ENCODE data around the gene SOS1.
"Not testable (repeated sequence)": the region's sequence is repeated elsewhere in the genome, so short reads cannot be mapped to it uniquely, and the experiment has no call there.

SOS1 gene

DNA sequence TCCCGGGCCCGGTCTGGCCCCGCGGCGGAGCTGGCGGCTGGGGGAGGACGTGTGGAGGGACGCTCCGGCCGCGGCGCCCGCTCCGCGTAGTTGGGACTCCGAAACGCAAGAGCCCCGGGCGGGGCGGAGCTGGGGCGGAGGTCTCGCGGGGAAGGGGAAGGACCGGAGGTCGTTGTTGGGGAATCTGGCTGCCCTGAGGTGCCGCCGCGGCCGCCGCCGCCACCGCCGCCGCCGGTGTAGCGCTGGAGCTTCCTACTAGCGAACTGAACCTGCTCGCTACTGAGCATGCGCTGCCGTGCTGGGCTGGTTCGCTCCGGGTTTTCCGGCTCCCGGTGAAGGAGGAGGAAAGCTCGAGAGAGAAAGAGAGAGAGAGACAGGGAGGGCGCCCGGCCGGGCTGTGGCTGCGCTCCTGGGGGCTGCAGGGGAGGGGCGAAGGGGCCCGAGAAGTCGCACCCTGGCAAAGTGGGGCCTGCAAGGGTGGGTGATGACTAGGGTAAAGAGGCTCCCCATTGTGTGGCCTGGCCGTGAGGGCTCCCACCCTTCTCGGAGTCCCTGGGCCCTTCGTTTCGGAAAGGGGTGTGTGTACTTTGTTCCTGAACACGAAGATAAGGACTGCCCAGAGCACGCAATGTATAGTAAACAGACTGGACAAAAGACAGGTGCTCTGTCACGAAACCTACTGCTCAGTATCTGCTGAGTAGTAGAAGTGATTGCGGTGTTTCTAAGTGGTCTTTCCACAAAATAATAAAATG lies at the start of gene SOS1:
TSS of gene SOS1 (minus strand) at position 281 of the 752 bp plus-strand sequence. CDS start 629 bp downstream, outside the sequence.
- TF ChIP-seq ZNF274 (IDR thresholded peaks at IDR 0.05; ENCODE audit: low read depth, low read length): no peak
- peak within 1 kb of the TSS; percentile 74 for H3K4me3 ChIP-seq (ENCODE audit: low read length)

DNA sequence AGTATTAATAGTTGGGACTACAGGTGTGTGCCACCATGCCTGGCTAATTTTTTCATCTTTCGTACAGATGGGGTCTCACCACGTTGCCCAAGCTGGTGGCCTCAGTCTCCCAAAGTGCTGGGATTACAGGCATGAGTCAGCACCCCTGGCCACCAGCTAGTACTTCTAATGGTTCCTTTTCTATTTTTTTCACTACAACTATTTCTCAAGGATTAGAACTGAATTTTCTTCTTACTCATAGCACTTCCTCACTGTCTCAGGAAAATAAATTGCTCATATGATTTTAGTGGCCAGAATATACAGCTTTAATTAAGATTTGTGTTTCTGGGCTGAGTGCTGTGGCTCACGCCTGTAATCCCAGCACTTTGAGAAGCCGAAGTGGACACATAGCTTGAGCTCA lies 43.2 kb upstream of the SOS1 start:
- H3K4me3 ChIP-seq (ENCODE audit: low read length): no peak overlapping the region
- TF ChIP-seq ZNF274 (IDR thresholded peaks at IDR 0.05; ENCODE audit: low read depth, low read length): no peak

DNA sequence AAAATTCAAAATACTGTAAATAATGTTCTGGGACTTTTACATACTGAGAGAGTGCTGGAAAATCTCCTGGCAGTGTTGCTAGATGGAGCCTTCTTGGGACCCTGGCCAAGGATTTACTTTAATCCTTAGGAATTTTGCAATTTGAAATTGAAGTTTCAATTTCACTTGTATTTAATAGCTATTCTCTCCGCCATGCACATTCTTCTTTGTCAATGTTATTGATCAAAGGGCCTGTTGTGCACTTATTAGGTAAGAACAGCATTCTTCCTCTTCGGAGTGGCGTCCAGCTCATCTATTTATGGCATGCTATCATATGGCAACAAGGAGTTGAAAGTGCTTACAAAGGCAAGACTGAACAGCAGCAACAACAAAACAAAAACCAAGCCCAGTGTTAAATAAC lies 40.1 kb upstream of the SOS1 start:
- H3K4me3 ChIP-seq (ENCODE audit: low read length): no peak overlapping the region
- TF ChIP-seq ZNF274 (IDR thresholded peaks at IDR 0.05; ENCODE audit: low read depth, low read length): no peak

DNA sequence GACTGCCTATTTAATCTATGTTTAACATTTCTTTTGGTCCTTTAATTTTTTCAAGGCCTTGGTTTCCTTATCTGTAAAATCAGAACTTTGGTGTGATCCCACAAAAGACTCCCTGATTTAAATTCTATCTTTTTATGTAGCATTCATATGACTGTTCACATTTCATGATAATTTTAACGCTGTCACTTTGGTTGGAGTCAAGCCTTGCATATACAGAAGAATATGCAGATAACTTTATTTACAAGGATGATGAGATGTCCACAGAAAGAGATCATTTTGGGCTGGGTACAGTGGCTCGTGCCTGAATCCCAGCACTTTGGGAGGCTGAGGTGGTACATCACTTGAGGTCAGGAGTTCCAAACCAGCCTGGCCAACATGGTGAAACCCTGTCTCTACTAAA lies 38.4 kb upstream of the SOS1 start:
- no peak for TF ChIP-seq ZNF274 (IDR thresholded peaks at IDR 0.05; ENCODE audit: low read depth, low read length)
- no peak overlapping the region for H3K4me3 ChIP-seq (ENCODE audit: low read length)

DNA sequence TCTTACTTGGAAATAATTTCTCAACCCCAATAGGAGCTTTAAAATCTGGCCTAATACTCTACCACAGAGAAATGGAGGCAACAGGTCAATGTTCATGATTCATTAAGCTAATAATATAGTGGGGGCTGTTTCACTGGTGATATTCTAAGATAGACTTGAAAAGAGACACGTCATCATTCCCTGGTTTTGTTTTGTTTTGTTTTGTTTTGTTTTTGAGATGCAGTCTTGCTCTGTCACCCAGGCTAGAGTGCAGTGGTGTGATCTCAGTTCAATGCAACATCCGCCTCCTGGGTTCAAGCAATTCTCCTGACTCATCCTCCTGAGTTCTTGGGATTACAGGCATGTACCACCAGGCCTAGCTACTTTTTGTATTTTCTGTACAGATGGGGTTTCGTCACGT lies 37.5 kb upstream of the SOS1 start:
- no peak overlapping the region for H3K4me3 ChIP-seq (ENCODE audit: low read length)
- no peak for TF ChIP-seq ZNF274 (IDR thresholded peaks at IDR 0.05; ENCODE audit: low read depth, low read length)

DNA sequence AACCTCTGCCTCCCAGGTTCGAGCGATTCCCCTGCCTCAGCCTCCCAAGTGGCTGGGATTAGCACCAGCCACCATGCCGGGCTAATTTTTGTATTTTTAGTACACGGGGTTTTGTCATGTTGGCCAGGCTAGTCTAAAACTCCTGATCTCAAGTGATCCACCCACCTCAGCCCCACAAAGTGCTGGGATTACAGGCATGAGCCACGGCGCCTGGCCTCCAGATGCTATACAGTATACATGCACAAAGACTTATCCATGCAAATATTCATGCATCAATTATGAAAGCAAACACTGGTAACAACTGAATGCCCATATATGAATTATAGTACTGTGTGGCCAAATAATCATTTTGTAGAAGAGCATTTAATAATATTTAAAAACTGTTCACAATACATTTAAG lies 36.0 kb upstream of the SOS1 start:
- H3K4me3 ChIP-seq (ENCODE audit: low read length): no peak overlapping the region
- no peak for TF ChIP-seq ZNF274 (IDR thresholded peaks at IDR 0.05; ENCODE audit: low read depth, low read length)

DNA sequence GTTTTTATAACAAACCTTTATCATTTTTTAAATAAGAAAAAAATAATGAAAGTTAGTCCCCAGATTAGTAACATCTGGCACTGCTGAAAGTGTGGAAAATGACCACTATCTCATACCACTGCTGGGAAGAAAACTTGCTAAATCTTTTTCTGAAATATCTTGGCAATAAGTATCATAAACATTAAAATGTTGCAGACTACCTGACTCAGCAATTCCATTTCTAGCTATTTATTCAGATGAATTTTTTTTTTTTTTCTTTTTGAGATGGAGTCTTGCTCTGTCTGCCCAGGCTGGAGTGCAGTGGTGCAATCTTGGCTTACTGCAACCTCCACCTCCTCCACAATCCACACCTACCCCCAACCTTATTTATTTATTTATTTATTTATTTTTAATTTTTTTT lies 35.3 kb upstream of the SOS1 start:
- no peak for TF ChIP-seq ZNF274 (IDR thresholded peaks at IDR 0.05; ENCODE audit: low read depth, low read length)
- H3K4me3 ChIP-seq (ENCODE audit: low read length): no peak overlapping the region

DNA sequence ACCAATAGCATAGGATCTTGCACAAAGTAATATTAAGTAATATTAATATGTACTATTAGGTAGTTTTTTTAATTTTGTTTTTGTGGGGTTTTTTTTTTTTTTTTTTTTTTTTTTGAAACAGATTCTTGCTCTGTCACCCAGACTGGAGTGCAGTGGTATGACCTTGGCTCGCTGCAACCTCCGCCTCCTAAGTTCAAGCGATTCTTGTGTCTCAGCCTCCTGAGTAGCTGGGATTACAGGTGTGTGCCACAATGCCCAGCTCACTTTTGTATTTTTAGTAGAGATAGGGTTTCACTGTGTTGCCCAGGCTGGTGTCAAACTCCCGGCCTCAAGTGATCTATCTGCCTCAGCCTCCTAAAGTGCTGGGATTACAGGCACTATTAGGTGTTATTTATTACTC lies 34.7 kb upstream of the SOS1 start:
- not testable (repeated sequence) for H3K4me3 ChIP-seq (ENCODE audit: low read length)

DNA sequence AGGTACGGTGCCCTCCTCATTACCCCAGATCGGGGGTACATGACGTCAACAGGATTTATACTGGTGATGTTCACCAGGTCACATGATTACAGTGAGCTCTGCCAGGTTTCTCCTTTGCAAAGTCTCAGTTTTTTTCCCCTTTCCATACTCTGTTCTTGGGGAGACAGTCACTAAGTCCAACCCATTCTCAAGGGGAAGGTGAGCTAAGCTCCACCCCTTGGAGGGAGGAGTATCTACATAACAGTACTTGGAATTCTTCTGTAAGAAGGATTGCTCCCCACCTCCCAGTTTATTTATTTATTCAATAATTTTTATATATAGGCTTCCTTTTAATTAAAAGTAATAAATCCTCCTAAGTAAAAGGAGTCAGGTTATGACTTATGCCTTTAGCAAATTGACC lies 34.1 kb upstream of the SOS1 start:
- no peak overlapping the region for H3K4me3 ChIP-seq (ENCODE audit: low read length)
- no peak for TF ChIP-seq ZNF274 (IDR thresholded peaks at IDR 0.05; ENCODE audit: low read depth, low read length)

DNA sequence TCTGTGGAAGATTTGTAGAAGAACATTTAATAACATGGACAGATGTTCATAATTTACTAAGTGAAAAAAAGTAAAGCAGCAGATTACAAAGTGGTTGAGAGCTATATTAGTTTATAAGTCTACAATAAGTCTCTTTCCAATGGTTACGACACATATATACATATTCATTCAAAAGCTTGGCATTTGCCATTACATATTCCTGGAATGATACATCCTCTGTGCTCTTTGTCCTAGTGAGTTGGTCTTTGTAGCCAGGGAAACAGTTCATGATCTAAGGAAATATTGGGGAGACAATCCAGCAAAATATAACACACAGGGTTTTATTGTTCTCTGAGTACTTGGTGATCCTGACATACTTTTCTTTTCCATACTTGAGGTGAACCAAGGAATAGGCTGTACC lies 32.5 kb upstream of the SOS1 start:
- TF ChIP-seq ZNF274 (IDR thresholded peaks at IDR 0.05; ENCODE audit: low read depth, low read length): no peak
- H3K4me3 ChIP-seq (ENCODE audit: low read length): no peak overlapping the region

DNA sequence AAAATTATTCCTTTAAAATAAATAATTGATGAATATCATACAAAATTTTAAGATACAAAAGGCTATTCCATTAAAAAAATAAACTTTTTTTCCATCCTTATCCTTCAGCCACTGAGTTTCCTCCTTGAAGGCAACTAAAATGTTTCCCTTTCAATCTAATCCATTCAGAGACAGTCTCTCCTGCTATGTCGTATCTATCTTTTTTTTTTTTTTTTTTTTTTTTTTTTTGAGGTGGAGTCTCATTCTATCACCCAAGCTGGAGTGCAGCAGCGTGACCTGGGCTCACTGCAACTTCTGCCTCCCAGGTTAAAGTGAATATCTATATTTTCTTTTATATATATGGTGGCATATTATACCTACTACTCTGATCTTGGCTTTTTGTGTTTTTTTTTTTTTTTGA lies 31.7 kb upstream of the SOS1 start:
- TF ChIP-seq ZNF274 (IDR thresholded peaks at IDR 0.05; ENCODE audit: low read depth, low read length): no peak

DNA sequence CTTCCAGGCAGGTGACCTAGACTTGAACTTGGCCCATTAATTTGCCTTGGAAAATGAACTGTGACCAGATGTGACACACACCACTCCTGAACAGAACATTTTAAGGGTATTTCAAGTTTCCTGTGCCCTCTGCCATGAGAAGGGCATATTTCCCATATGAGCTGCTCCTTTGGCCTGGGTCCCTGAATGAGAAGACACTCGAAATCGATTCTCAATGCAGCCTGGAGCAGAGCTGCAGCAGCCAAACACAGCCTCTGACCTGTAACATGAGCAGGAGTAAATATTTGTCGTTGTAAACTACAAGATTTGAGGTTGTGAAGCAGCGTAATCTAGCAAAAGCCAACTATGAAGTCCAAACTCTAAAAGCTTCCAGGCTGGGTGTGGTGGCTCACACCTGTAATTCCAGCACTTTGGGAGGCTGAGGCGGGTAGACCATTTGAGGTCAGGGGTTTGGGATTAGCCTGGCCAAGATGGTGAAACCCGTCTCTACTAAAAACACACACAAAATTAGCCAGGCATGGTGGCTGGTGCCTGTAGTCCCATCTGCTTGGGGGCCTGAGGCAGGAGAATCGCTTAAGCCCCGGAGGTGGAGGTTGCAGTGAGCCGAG lies 30.1 kb upstream of the SOS1 start:
- H3K4me3 ChIP-seq (ENCODE audit: low read length): no peak overlapping the region
- TF ChIP-seq ZNF274 (IDR thresholded peaks at IDR 0.05; ENCODE audit: low read depth, low read length): no peak

More for the DNA sequence above, 31.7 kb upstream of the SOS1 start:
- no peak overlapping the region for H3K4me3 ChIP-seq (ENCODE audit: low read length)

DNA sequence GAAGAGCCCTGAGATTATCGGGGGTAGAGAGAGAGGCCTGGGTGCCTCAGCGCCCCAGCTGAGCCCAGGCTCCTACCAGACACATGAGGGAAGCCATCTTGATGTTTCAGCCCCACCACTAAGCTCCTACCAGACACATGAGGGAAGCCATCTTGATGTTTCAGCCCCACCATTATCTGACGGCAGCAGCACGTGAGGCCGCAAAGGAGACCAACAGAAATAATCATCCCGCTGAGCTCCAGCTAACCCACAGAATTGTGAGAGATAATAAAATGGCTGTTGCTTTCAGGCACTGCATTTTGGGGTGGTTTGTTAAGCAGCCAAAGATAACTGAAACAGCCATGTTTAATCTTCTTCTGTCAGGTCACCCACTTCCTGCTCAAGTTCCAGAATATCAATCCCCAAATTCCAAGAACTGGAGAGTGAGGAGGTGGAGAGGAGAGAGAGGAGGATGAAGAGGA lies 29.3 kb upstream of the SOS1 start:
- TF ChIP-seq ZNF274 (IDR thresholded peaks at IDR 0.05; ENCODE audit: low read depth, low read length): no peak
- no peak overlapping the region for H3K4me3 ChIP-seq (ENCODE audit: low read length)

DNA sequence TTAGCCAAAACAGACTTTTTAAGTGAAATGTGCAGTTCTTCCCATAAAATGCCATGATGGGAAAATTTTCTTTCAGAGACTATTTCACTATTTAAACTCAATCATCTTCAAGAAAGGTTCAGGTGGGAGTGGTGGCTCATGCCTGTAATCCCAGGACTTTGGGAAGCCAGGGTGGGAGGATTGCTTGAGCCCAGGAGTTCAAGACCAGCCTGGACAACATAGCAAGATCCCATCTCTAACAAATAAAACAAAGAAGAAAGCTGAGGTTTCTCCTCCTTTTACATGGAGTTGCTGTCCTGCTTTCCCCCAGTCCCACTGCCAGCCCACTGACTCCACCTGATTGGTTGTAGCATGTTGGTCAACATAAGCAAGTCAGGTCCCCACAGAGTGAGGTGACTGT lies 25.8 kb upstream of the SOS1 start:
- TF ChIP-seq ZNF274 (IDR thresholded peaks at IDR 0.05; ENCODE audit: low read depth, low read length): no peak
- no peak overlapping the region for H3K4me3 ChIP-seq (ENCODE audit: low read length)

DNA sequence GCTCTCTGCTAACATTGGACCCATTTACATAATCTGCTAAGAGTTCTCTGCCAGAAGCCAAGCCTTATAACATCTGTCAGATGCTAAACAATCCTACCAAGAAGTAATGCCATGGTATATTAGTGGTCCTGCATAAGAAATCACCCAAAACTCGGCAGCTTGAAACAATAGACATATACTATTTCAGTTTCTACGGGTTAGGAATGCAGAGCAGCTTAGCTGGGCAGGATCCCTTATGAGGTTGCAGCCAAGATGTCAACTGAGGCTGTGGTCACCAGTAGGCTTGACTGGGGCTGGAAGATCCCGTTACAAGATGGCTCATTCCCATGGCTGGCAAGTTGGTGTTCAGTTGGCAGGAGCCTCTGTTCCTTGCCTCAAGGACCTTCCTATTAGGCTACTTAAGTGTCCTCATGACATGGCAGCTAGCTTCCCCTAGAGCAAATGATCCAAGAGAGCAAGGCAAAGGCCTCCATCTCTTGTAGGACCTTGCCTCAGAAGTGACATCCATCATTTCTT lies 25.1 kb upstream of the SOS1 start:
- TF ChIP-seq ZNF274 (IDR thresholded peaks at IDR 0.05; ENCODE audit: low read depth, low read length): no peak
- H3K4me3 ChIP-seq (ENCODE audit: low read length): no peak overlapping the region

All from GM08714 (cell line).